MG63 (cell line): ENCODE results near the gene CHST11. TPM values are rescaled to one million over a fixed set of nuclear protein-coding genes. Genes with fewer than 3 reads are reported as not detected.
A peak's percentile ranks its signal among the peaks of the same experiment; 100 is the strongest.
"Not testable (repeated sequence)": the region's sequence is repeated elsewhere in the genome, so short reads cannot be mapped to it uniquely, and the experiment has no call there.

Experiments used
- DNase-seq: peaks from one replicate; pipeline ENCODE4 v3.0.0-alpha.2; 2020
- H3K27me3 ChIP-seq: fragments of 250-450 bp; sonication (Bioruptor Pico); 2 replicates; pipeline ENCODE4 v1.5.1; 2020; ENCODE audit warnings: mild to moderate bottlenecking, moderate library complexity
- H3K36me3 ChIP-seq: fragments of 250-450 bp; sonication (Bioruptor Pico); 2 replicates; pipeline ENCODE4 v1.5.1; 2020; ENCODE audit warnings: mild to moderate bottlenecking, moderate library complexity
- H3K4me3 ChIP-seq: fragments of 250-450 bp; sonication (Bioruptor Pico); 2 replicates; pipeline ENCODE4 v1.5.1; 2020; ENCODE audit warnings: mild to moderate bottlenecking, moderate library complexity
- H3K9me3 ChIP-seq: fragments of 250-450 bp; sonication (Bioruptor Pico); 2 replicates; pipeline ENCODE4 v1.5.1; 2020; ENCODE audit warnings: mild to moderate bottlenecking, moderate library complexity
- total RNA-seq: library from RNA; depleted of rRNA; stranded (reverse); fragments of >200 nt; shearing (Covaris generic); gene quantifications from 2 replicates; pipeline ENCODE4 v1.2.3, GENCODE V29; 2014; ENCODE audit warnings: low replicate concordance

CHST11 gene
- total RNA-seq, 1 experiment from 2014 or later: 0.13 TPM

GRCh38 chr12:104602896-104603295 lies 146.1 kb downstream of the CHST11 start:
- DNase-seq: no peak
- H3K9me3 ChIP-seq: no peaks in the 10 kb centered on the region
- H3K4me3 ChIP-seq: no peak overlapping the region
- H3K27me3 ChIP-seq: no peaks in the 10 kb centered on the region
- H3K36me3 ChIP-seq: no peaks in the 10 kb centered on the region

DNA sequence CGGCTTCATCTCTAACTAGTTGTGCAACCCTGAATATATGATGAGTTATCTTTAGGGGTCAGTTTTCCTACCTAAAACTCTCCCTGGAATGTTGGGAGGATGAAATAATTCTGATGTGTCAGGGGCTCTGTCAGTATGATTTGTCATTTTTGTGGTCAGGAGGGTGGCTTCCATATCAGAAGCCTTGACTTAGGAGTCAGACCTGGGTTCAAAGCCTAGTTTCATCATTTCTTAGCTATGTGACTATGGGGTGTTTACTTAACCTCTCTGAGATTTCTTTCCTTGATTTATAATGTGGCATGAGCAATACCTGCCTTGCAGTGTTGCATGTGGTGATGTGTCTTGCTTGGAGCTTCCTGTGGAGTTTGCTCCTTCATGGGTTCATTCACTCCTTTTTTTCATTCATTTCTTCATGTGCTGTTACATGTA lies 146.8 kb downstream of the CHST11 start:
- H3K36me3 ChIP-seq: no peaks in the 10 kb centered on the region
- no peaks in the 10 kb centered on the region for H3K9me3 ChIP-seq
- H3K4me3 ChIP-seq: no peak overlapping the region
- no peak for DNase-seq
- no peaks in the 10 kb centered on the region for H3K27me3 ChIP-seq

GRCh38 chr12:104604070-104604994 lies 147.6 kb downstream of the CHST11 start:
- Histone ChIP-seq H3K4me3 (no peak overlapping the region), H3K9me3 (no peaks in the 10 kb centered on the region), H3K36me3 (no peaks in the 10 kb centered on the region)

DNA sequence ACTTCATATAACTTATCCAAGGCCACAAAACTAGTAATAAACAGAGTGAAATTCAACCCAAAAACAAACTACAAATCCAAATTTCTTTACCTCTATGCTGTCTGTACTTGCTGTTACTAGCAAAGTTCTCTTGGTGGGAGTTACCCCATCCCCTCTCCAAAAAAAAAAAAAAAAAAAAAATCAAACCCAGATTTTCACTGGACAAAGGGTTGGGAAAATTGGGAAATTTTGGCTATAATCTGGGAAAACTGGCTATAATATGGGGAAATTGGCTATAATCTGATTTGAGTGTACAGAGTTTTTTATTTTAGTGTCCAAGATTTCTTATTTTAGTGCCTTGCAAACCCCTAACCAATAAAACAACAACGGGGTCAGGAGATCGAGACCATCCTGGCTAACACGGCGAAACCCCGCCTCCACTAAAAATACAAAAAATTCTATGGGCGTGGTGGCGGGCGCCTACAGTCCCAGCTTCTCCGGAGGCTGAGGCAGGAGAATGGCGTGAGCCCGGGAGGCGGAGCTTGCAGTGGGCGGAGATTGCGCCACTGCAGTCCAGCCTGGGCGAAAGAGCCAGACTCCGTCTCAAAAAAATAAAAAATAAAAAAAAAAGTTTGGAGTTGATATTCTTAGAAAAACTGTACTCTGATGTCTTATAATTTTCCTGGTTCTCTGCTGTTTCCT lies 148.4 kb downstream of the CHST11 start:
- Histone ChIP-seq H3K27me3 (no peaks in the 10 kb centered on the region), H3K36me3 (no peaks in the 10 kb centered on the region), H3K9me3 (no peaks in the 10 kb centered on the region), H3K4me3 (no peak overlapping the region)
- no peak for DNase-seq

More at GRCh38 chr12:104604070-104604994, 147.6 kb downstream of the CHST11 start:
- peak; percentile 87 for DNase-seq
- H3K27me3 ChIP-seq: no peaks in the 10 kb centered on the region

DNA sequence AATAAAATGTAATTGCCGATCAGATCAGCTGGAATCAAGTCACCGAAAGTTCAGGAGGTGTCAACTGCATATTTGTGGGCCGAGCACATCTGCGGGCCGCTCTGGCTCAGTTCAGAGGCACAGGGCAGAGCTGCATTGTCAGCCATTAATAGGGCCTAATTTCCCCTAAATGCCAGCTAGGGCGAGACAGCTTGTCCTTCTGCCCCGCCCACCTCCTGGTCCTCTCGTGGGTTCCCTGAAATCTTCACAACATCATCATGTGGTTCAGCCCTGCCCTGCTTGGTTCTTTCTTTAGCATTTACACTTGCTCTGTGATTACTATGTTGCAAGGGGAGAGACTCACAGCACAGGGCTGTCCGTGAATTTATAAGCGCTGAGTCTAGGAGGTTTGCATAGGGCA lies 148.9 kb downstream of the CHST11 start:
- DNase-seq: no peak
- H3K27me3 ChIP-seq: no peaks in the 10 kb centered on the region
- H3K9me3 ChIP-seq: no peaks in the 10 kb centered on the region
- H3K36me3 ChIP-seq: no peaks in the 10 kb centered on the region
- no peak overlapping the region for H3K4me3 ChIP-seq

- no peaks in the 10 kb centered on the region for H3K27me3 ChIP-seq
- no peak for DNase-seq
- H3K36me3 ChIP-seq: no peaks in the 10 kb centered on the region
- H3K4me3 ChIP-seq: no peak overlapping the region
- no peaks in the 10 kb centered on the region for H3K9me3 ChIP-seq
These were observed 152.2 kb downstream of the CHST11 start for GRCh38 chr12:104608998-104609397.

DNA sequence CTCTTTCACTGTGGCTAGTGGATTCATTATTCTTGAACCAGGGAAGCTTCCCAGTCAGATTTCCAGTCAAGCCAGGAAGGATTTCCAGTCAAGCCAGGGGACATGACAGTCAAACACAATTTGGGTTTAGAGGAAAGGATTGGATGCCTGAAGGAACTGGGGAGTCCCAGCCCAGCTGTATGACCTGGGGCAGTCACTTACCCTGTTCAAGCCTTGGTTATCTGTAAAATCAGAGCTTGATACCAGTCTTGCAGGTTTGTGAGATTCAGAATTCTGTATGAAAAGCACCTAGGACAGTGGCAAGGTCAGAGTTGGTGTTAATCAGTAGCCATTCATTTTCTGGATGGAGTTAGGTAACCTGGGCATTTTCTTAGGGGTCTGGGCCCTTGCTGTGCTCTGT lies 152.7 kb downstream of the CHST11 start:
- H3K36me3 ChIP-seq: no peaks in the 10 kb centered on the region
- H3K27me3 ChIP-seq: no peaks in the 10 kb centered on the region
- no peak for DNase-seq
- H3K4me3 ChIP-seq: no peak overlapping the region
- no peaks in the 10 kb centered on the region for H3K9me3 ChIP-seq

DNA sequence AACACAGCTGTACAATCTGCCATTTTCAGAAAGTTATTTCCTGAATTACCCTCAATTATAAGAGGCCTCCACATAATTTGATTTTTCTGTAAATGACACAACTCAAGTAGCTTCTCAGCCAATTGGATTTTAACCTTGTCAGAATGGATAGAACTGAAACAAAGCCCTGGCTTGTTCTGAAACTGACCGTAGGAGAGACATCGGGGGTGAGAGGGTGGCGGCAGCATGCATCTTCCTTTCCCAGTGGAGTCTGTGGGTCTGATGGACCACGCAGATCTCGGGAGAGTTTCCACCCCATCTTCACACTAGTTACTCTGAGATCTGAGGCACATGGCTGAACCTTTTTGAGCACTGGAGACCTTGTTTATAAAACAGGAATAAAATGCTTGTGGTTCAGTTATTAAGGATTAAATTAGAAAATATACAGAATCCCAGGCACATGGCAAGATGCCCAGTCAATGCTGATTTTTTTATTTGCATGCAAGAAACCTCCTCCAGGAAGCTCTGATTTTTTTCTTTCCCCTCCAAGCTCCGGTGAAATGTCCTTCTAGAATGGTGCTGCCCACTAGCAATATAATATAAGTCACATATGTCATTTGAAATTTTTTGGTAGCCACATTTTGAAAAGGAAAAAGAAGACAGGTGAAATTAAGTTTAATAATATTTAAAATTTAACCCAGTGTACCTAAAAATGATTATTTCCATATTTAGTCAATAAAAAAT lies 153.9 kb downstream of the CHST11 start:
- H3K36me3 ChIP-seq: no peaks in the 10 kb centered on the region
- no peak overlapping the region for H3K4me3 ChIP-seq
- DNase-seq: no peak

GRCh38 chr12:104611671-104612070 lies 154.9 kb downstream of the CHST11 start:
- no peak overlapping the region for H3K4me3 ChIP-seq
- no peaks in the 10 kb centered on the region for H3K9me3 ChIP-seq
- no peak for DNase-seq
- no peaks in the 10 kb centered on the region for H3K27me3 ChIP-seq
- no peaks in the 10 kb centered on the region for H3K36me3 ChIP-seq

More for the DNA sequence above, 153.9 kb downstream of the CHST11 start:
- no peaks in the 10 kb centered on the region for H3K9me3 ChIP-seq
- no peaks in the 10 kb centered on the region for H3K27me3 ChIP-seq

GRCh38 chr12:104613372-104613771 lies 156.6 kb downstream of the CHST11 start:
- H3K27me3 ChIP-seq, H3K4me3 ChIP-seq, H3K36me3 ChIP-seq, DNase-seq, H3K9me3 ChIP-seq: not testable (repeated sequence)

DNA sequence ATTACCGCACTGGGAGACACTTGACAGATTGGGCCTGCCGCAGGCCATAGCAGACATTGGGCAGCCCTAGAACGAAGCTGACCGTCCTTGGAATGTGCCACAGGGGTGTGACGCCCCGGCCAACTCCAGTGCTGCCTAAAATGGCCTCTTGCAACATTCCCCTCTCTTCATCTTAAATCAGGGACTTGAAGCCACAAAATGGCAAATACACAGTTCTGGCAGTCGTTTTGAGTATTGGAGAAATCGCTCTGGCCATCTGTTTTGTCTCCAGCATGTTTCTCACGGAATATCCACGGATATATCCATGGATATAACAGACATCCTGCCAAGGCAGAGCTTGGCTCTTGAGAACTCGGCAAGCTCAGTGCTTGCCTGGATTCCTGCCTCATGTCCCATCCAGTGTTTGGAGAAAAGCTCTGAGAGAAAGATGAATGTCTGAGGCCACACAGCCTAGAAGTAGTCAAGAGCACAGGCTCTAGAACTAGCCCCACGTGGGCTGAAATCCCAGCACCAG lies 158.4 kb downstream of the CHST11 start:
- no peaks in the 10 kb centered on the region for H3K9me3 ChIP-seq
- no peak for DNase-seq
- no peaks in the 10 kb centered on the region for H3K27me3 ChIP-seq
- no peak overlapping the region for H3K4me3 ChIP-seq
- no peaks in the 10 kb centered on the region for H3K36me3 ChIP-seq

DNA sequence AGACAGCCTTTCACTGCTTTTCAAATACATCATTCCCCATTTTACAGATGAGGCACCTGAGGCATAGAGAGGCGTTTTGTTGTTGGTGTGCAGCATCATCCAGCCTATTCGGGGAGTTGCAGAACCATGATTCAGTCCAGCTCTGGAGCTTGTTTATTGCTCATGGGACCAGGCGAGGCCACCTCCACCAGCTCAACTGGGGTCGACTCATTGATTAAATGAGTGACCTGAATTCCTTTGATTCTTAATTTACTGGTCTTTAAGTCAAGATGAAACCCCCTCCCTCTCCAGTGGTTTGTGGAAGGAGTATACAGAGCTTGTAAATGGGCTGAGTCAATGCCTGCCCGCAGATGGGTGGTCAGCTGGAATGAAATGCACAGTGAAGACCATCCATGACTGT lies 161.9 kb downstream of the CHST11 start:
- Histone ChIP-seq H3K27me3 (no peaks in the 10 kb centered on the region), H3K9me3 (no peaks in the 10 kb centered on the region), H3K36me3 (no peaks in the 10 kb centered on the region), H3K4me3 (no peak overlapping the region)
- DNase-seq: no peak

- no peak overlapping the region for H3K4me3 ChIP-seq
- H3K36me3 ChIP-seq: no peaks in the 10 kb centered on the region
- no peaks in the 10 kb centered on the region for H3K27me3 ChIP-seq
- no peaks in the 10 kb centered on the region for H3K9me3 ChIP-seq
- DNase-seq: no peak
These were observed 162.6 kb downstream of the CHST11 start for GRCh38 chr12:104619305-104619704.

DNA sequence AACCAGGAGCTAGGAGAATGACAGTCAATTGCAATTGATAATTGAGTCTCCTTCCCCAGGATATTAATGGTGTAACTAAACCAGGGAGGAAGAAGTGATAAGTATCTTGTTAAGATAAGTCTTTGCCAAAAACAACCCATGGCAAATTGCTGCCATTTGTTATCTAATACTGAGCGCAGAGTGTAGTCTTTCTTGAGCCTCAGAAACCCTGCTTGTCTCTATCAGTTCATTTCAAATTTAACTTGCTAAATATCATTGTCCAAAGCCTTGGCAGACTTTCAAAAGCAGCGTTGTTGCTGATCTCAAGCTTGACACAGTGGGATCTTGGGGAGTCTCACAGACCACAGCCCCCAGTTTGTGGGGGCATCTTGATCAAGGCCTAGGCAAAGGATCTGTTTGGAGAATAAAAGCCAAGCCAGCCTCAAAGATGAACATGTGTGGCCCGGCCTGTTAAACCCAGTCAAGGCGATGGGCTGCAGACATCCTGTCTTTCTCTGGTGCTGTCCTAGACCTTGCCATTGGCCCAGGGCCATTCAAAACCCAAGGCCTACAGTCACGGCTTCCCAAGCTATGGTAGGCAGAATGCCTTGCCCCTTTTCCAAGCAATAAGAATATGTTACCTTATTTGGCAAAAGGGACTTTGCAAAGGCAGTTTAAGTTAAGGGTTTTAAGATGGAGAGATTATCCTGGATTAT lies 164.2 kb downstream of the CHST11 start:
- Histone ChIP-seq H3K36me3 (no peaks in the 10 kb centered on the region), H3K27me3 (no peaks in the 10 kb centered on the region), H3K9me3 (no peaks in the 10 kb centered on the region), H3K4me3 (no peak overlapping the region)
- no peak for DNase-seq

DNA sequence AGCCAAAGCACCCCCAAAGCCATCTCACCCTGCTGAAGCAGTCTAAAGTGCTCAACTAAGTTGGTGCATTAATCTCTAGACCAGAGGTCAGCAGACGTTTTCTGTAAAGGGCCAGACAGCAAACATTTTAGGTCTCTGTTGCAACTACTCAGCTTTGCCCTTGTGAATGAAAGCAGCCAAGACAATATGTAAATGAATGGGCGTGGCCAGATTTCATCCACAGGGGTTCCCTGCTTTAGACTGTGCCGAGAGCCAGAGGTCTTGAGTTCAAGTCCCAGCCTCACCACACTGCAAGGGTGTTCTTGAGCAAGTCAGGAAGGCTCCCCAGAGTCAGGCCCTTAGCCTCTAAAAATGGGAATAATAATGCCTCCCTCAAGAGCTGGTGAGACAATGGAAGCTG lies 166.2 kb downstream of the CHST11 start:
- Histone ChIP-seq H3K9me3 (no peaks in the 10 kb centered on the region), H3K27me3 (no peaks in the 10 kb centered on the region), H3K36me3 (no peaks in the 10 kb centered on the region), H3K4me3 (no peak overlapping the region)
- no peak for DNase-seq

- DNase-seq: no peak
- H3K27me3 ChIP-seq: no peaks in the 10 kb centered on the region
These were observed 167.1 kb downstream of the CHST11 start for GRCh38 chr12:104623883-104624282.

More at GRCh38 chr12:104623883-104624282, 167.1 kb downstream of the CHST11 start:
- Histone ChIP-seq H3K36me3 (no peaks in the 10 kb centered on the region), H3K4me3 (no peak overlapping the region), H3K9me3 (no peaks in the 10 kb centered on the region)
